Kidney (tissue), 14 donors: ENCODE data around the gene NEURL1. TPM values are rescaled to one million over a fixed set of nuclear protein-coding genes. Genes with fewer than 3 reads are reported as not detected.
A peak's percentile ranks its signal among the peaks of the same experiment; 100 is the strongest.

ENCODE experiments used
- DNase-seq, 5 donors: peaks; one replicate each; pipeline ENCODE4 v3.0.0-alpha.2; 2013 to 2020
- FAIRE-seq: peaks from 2 replicates; lab custom pipeline; 2012; peaks lifted over from hg19 to GRCh38; lab: Jason Lieb, UNC
- H3K27ac ChIP-seq, 2 donors: one replicate each; pipeline ENCODE4 v1.7.0; 2013; ENCODE audit warnings: low read depth in 2 of 2, low read length in 2 of 2, inconsistent platforms in 1 of 2
- H3K27me3 ChIP-seq: one replicate; pipeline ENCODE4 v1.7.1; 2013; ENCODE audit warnings: low read length, inconsistent platforms; ENCODE audit not compliant: control insufficient read depth, insufficient read depth
- H3K36me3 ChIP-seq, 3 donors: one replicate each; pipeline versions ENCODE4 v1.7.0 to v1.7.1; 2013; ENCODE audit warnings: low read length in 3 of 3, control low read depth in 1 of 3, inconsistent platforms in 1 of 3; ENCODE audit not compliant: insufficient read depth in 3 of 3, control insufficient read depth in 2 of 3
- H3K4me1 ChIP-seq, 3 donors: one replicate each; pipeline versions ENCODE4 v1.7.0 to v1.7.1; 2013; ENCODE audit warnings: low read length in 3 of 3, inconsistent platforms in 1 of 3, low read depth in 1 of 3; ENCODE audit not compliant: control insufficient read depth in 2 of 3, insufficient read depth in 2 of 3
- H3K4me3 ChIP-seq, 3 donors: one replicate each; pipeline versions ENCODE4 v1.7.0 to v1.8.1; 2013; ENCODE audit warnings: low read length in 3 of 3, control low read depth in 1 of 3, inconsistent platforms in 1 of 3
- H3K9ac ChIP-seq, 3 donors: one replicate each; pipeline versions ENCODE4 v1.7.0 to v1.7.1; 2013; ENCODE audit warnings: low read length in 3 of 3, control low read depth in 1 of 3, inconsistent platforms in 1 of 3
- H3K9me3 ChIP-seq, 3 donors: one replicate each; pipeline versions ENCODE4 v1.7.0 to v1.7.1; 2013; ENCODE audit warnings: low read length in 3 of 3, control low read depth in 1 of 3, inconsistent platforms in 1 of 3; ENCODE audit not compliant: control insufficient read depth in 2 of 3, insufficient read depth in 1 of 3
- CTCF ChIP-seq: IDR thresholded peaks from 3 replicates; pipeline ENCODE4 v1.5.1; 2012; ENCODE audit warnings: mild to moderate bottlenecking, moderate library complexity, borderline replicate concordance; ENCODE audit not compliant: insufficient read depth; ENCODE audit errors: extremely low read depth
- intact Hi-C: fragments of 100-400 bp; cut with DNase I; formaldehyde crosslinking; loops from one replicate; pipeline ENCODE4 v1.11.1; 2022
- polyA plus RNA-seq: library from polyadenylated mRNA; stranded (reverse); fragments of 350-450 nt; fragmentation: Illumina TruSeq; extraction: RNeasy Lipid Tissue Mini Kit (QIAGEN cat#74804); gene quantifications from one replicate; pipeline ENCODE4 v1.2.3, GENCODE V29; 2014; ENCODE audit warnings: low read depth, low replicate concordance; ENCODE audit not compliant: insufficient read depth
- total RNA-seq: library from RNA; stranded (reverse); fragmentation: NEBNext Ultra II Directional; extraction: Animal tissue kit (Norgen Biotek cat#: 25700); gene quantifications from one replicate; pipeline ENCODE4 v1.2.1, GENCODE V29; 2021
- donor health status: control.
- donor health status: control.
- donor health status: control.
- donor health status: control.
- donor health status: control.
- donor health status: DM: yes; HTN: yes; CAD: no.
- donor health status: Normal renal cell carcinoma (clear cell type).

The NEURL1 gene
- total and polyA plus RNA-seq, 2 donors from 2014 or later: 1.2 TPM

DNA sequence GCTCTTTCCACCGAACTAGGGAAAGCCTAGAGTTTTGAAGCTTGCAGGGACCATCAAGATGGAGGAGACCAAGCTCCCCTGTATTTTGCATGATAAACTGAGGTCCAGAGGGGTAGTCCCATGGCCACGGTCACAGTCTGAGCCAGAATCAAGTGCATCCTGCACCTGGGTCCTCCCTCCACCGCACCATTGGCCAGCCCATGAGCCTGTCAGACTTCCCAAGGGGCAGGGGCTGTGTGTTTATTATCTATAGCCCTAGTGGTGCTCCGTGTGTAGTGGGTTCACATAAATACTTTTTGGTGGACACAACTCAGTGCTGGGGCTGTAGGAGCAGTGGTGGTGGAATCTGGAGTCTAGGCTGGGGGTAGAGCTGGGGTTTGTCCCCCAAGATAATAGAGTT, 18.1 kb upstream of the NEURL1 start:
- Histone ChIP-seq H3K27ac (no peak overlapping the region), H3K4me1 (no peaks in the 10 kb centered on the region), H3K9me3 (no peaks in the 10 kb centered on the region), H3K9ac (no peak overlapping the region), H3K4me3 (no peak overlapping the region), H3K27me3 (no peaks in the 10 kb centered on the region), H3K36me3 (no peaks in the 10 kb centered on the region)
- no peak for FAIRE-seq
- intact Hi-C loops: no loop called here
- no peak for TF ChIP-seq CTCF
- DNase-seq: no peak

- no peak for FAIRE-seq
Measured at GRCh38 chr10:103476046-103476768, 17.3 kb upstream of the NEURL1 start.

DNA sequence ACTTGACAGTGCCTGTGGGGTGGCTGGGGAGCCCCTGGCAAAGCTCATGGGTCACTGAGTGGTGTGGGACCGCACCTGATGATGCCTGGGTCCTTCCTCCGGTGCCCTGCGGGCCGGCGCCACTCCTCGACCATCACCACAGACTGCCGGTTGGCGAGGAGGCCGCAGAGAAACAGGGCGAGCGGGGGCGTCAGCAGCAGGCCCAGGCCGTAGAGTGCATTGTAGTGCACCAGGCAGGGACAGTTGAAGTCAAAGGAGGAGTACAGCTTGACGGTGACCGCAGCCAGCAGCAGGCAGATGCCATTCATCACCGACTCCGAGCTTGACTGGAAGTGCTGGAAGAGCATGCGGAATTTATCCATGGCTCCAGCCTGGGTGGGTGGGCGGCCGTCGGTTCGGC, 14.8 kb upstream of the NEURL1 start:
- DNase-seq (no peak), FAIRE-seq (no peak)
- Histone ChIP-seq H3K9ac (no peak overlapping the region), H3K27me3 (no peaks in the 10 kb centered on the region), H3K9me3 (no peaks in the 10 kb centered on the region), H3K27ac (no peak overlapping the region), H3K4me1 (no peaks in the 10 kb centered on the region), H3K4me3 (no peak overlapping the region), H3K36me3 (no peaks in the 10 kb centered on the region)
- TF ChIP-seq CTCF: no peak
- intact Hi-C loops: no loop called here

More at GRCh38 chr10:103476046-103476768, 17.3 kb upstream of the NEURL1 start:
- Histone ChIP-seq H3K27me3 (no peaks in the 10 kb centered on the region), H3K9ac (no peak overlapping the region), H3K9me3 (no peaks in the 10 kb centered on the region), H3K4me1 (no peaks in the 10 kb centered on the region), H3K36me3 (no peaks in the 10 kb centered on the region), H3K27ac (no peak overlapping the region), H3K4me3 (no peak overlapping the region)
- intact Hi-C loops: no loop called here
- peak in 2 of 5 donors; percentile 29 to 30 for DNase-seq
- TF ChIP-seq CTCF: no peak

DNA sequence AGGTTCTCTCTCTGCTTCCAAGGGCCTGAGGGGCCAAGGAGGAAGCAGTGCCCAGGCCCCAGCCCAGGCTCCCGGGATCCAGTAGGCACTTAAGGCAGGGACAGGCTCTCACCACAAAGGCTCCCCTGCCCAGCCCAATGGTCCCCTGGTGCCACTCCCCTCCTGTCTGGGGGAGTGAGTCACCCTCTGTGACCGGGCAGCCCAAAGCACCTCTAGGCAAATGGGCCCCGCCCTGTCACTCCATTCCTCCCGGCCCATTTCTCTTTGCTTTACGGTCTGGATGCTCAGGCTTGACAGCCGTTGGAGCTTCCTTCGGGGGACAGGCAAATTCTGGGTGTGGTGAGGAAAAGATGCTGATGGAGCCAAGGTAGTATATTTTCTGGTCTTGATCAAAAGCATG, 14.4 kb upstream of the NEURL1 start, which contains the start of gene CALHM3:
TSS of gene CALHM3 (minus strand) at position 106 of the 400 bp plus-strand sequence. CDS start 208 bp downstream, outside the sequence.
- H3K9me3 ChIP-seq: no peaks in the 10 kb centered on the region
- no peaks in the 10 kb centered on the region for H3K36me3 ChIP-seq
- no peak for FAIRE-seq
- no peak for TF ChIP-seq CTCF
- no peak within 1 kb of the TSS for H3K9ac ChIP-seq
- H3K4me1 ChIP-seq: no peaks in the 10 kb centered on the region
- no peak for DNase-seq
- no peak within 1 kb of the TSS for H3K27ac ChIP-seq
- intact Hi-C loops: no loop called here
- H3K4me3 ChIP-seq: no peak within 1 kb of the TSS
- no peaks in the 10 kb centered on the region for H3K27me3 ChIP-seq
